T1000 (cell line): Measurements from ENCODE around the gene FSHR.

ENCODE experiments used
- DNase-seq: peaks from one replicate; lab custom pipeline; 2025; ENCODE audit warnings: mixed read lengths; lab: John Stamatoyannopoulos, UW

Gene FSHR

GRCh38 chr2:49029406-49029805, 124.9 kb downstream of the FSHR start:
- no peak for DNase-seq

- DNase-seq = no peak
These were observed 126.2 kb downstream of the FSHR start for GRCh38 chr2:49028101-49028500.

GRCh38 chr2:49026706-49027105, 127.6 kb downstream of the FSHR start:
- DNase-seq = no peak

GRCh38 chr2:49021271-49021670, 133.0 kb downstream of the FSHR start:
- DNase-seq = no peak

- no peak for DNase-seq
These were observed 149.1 kb downstream of the FSHR start for GRCh38 chr2:49005261-49005660.

- no peak for DNase-seq
These were observed 150.2 kb downstream of the FSHR start for GRCh38 chr2:49004036-49004626.

GRCh38 chr2:49003201-49003600, 151.1 kb downstream of the FSHR start:
- DNase-seq = no peak

- no peak for DNase-seq
These were observed 151.6 kb downstream of the FSHR start for GRCh38 chr2:49002750-49003149.

- no peak for DNase-seq
These were observed 153.6 kb downstream of the FSHR start for GRCh38 chr2:49000695-49001094.

GRCh38 chr2:48998449-48998848, 155.9 kb downstream of the FSHR start:
- no peak for DNase-seq

GRCh38 chr2:48993576-48993975, 160.7 kb downstream of the FSHR start:
- DNase-seq = no peak

- DNase-seq = no peak
These were observed 162.7 kb downstream of the FSHR start for GRCh38 chr2:48991415-48992131.

GRCh38 chr2:48984922-48985321, 169.4 kb downstream of the FSHR start:
- no peak for DNase-seq

- no peak for DNase-seq
These were observed 170.8 kb downstream of the FSHR start for GRCh38 chr2:48983551-48983950.

GRCh38 chr2:48982887-48983435, 171.4 kb downstream of the FSHR start:
- DNase-seq = no peak

- DNase-seq = no peak
These were observed 173.5 kb downstream of the FSHR start for GRCh38 chr2:48980846-48981245.

GRCh38 chr2:48979691-48980090, 174.6 kb downstream of the FSHR start:
- DNase-seq = no peak

GRCh38 chr2:48978131-48978530, 176.2 kb downstream of the FSHR start:
- DNase-seq = no peak

GRCh38 chr2:48971801-48972200, 182.5 kb downstream of the FSHR start:
- no peak for DNase-seq

- no peak for DNase-seq
These were observed 186.3 kb downstream of the FSHR start for GRCh38 chr2:48968011-48968410.

- no peak for DNase-seq
These were observed 189.1 kb downstream of the FSHR start for GRCh38 chr2:48965204-48965603.

- DNase-seq = no peak
These were observed 193.3 kb downstream of the FSHR start for GRCh38 chr2:48961009-48961408.

- DNase-seq = no peak
These were observed 199.4 kb downstream of the FSHR start for GRCh38 chr2:48954935-48955334.

- DNase-seq = no peak
These were observed 200.0 kb downstream of the FSHR start for GRCh38 chr2:48954311-48954710.
